K562 (cell line): Measurements from ENCODE around the gene PCID2. TPM values are rescaled to one million over a fixed set of nuclear protein-coding genes. Genes with fewer than 3 reads are reported as not detected.

Experiments used
- ARHGAP35 ChIP-seq: fragments of 450-650 bp; IDR thresholded peaks from 2 replicates; pipeline ENCODE4 v1.6.1; 2018; ENCODE audit not compliant: partially characterized antibody
- CCNT2 ChIP-seq: IDR thresholded peaks from 2 replicates; pipeline ENCODE4 v1.6.1; 2011; ENCODE audit warnings: borderline replicate concordance, low read depth, mild to moderate bottlenecking, moderate library complexity, mixed read lengths, low read length; ENCODE audit not compliant: insufficient read length; ENCODE audit errors: extremely low read depth
- CEBPG ChIP-seq, 3 experiments: fragments of 200-800 bp in 1 of 3; sonication (Bioruptor generic) in 1 of 3; sonication (generic) in 1 of 3; formaldehyde crosslinking in 1 of 3; IDR thresholded peaks in 2 of 3; conservative IDR thresholded peaks in 1 of 3; 2 replicates each; pipeline versions ENCODE4 v1.6.1 to v1.8.0; 2016 to 2022; ENCODE audit warnings: missing compliant biosample characterization in 2 of 3, missing genetic modification characterization in 2 of 3, mild to moderate bottlenecking in 1 of 3, missing genetic modification reagents in 1 of 3
- CHD4 ChIP-seq: fragments of 200-600 bp; sonication (generic); IDR thresholded peaks from 3 replicates; pipeline ENCODE4 v1.6.1; 2012; ENCODE audit warnings: low read depth, mild to moderate bottlenecking, mixed read lengths, low read length, inconsistent platforms; ENCODE audit not compliant: insufficient read depth, insufficient replicate concordance, poor library complexity, severe bottlenecking
- CREBBP ChIP-seq: IDR thresholded peaks from one replicate; pipeline ENCODE4 v1.6.1; 2012; ENCODE audit warnings: low read depth, mild to moderate bottlenecking, control low read depth, inconsistent platforms, low read length
- LCOR ChIP-seq: sonication (generic); formaldehyde crosslinking; IDR thresholded peaks from 2 replicates; pipeline ENCODE4 v1.8.0; 2022; ENCODE audit warnings: mild to moderate bottlenecking, missing genetic modification reagents
- MTA1 ChIP-seq: fragments of 450-650 bp; IDR thresholded peaks from 2 replicates; pipeline ENCODE4 v1.6.1; 2017; ENCODE audit warnings: borderline replicate concordance
- NCOA2 ChIP-seq, 2 experiments: fragments of 450-650 bp; IDR thresholded peaks; 2 replicates each; pipeline ENCODE4 v1.6.1; 2018; ENCODE audit warnings: mild to moderate bottlenecking in 2 of 2, moderate library complexity in 1 of 2; ENCODE audit not compliant: partially characterized antibody in 2 of 2
- NCOR1 ChIP-seq: fragments of 450-650 bp; IDR thresholded peaks from 2 replicates; pipeline ENCODE4 v1.6.1; 2016; ENCODE audit warnings: mild to moderate bottlenecking, moderate library complexity
- NR2C1 ChIP-seq, 2 experiments: fragments of 450-650 bp; IDR thresholded peaks; 2 replicates each; pipeline ENCODE4 v1.6.1; 2017; ENCODE audit warnings: mild to moderate bottlenecking in 2 of 2, antibody characterized with exemption in 1 of 2, inconsistent platforms in 1 of 2, missing compliant biosample characterization in 1 of 2, missing genetic modification characterization in 1 of 2
- STAG1 ChIP-seq: sonication (generic); formaldehyde crosslinking; IDR thresholded peaks from 2 replicates; pipeline ENCODE4 v1.5.0; 2020; ENCODE audit warnings: missing genetic modification reagents, borderline replicate concordance
- WHSC1 ChIP-seq: IDR thresholded peaks from one replicate; pipeline ENCODE4 v1.6.1; 2012; ENCODE audit warnings: low read length, control low read depth, inconsistent platforms
- XRCC4 ChIP-seq: IDR thresholded peaks from one replicate; pipeline ENCODE4 v1.6.1; 2011; ENCODE audit not compliant: insufficient read depth, insufficient read length; ENCODE audit errors: extremely low read depth
- ZNF24 ChIP-seq: fragments of 450-650 bp; IDR thresholded peaks from 2 replicates; pipeline ENCODE4 v1.6.1; 2016
- polyA plus RNA-seq, 8 experiments: library from polyadenylated mRNA; depleted of rRNA in 4 of 8; stranded (reverse) in 5 of 8; unstranded in 3 of 8; fragments of >200 nt; fragmentation: Nextera tagmentation in 2 of 8; fragmentation: Illumina TruSeq in 1 of 8; extraction: Ambion mirVana in 2 of 8; extraction: Trizol in 1 of 8; gene quantifications; 2 replicates each; pipeline versions ENCODE4 v1.2.1 to v1.2.3, GENCODE V29; 2011 to 2014; ENCODE audit warnings: inconsistent platforms in 1 of 8, missing spikeins in 1 of 8
- total RNA-seq, 7 experiments: library from RNA; depleted of rRNA in 6 of 7; stranded (reverse); fragments of >200 nt in 6 of 7; fragmentation: Illumina TruSeq in 2 of 7; extraction: Trizol in 2 of 7; gene quantifications; 2 replicates each; pipeline versions ENCODE4 v1.2.1 to v1.2.3, GENCODE V29; 2011 to 2021; ENCODE audit warnings: low replicate concordance in 1 of 7
- TF ChIP-seq, protein P1 (sequence below), 2 experiments: fragments of 150-350 bp in 1 of 2; IDR thresholded peaks; 2 replicates each; pipeline ENCODE4 v1.6.1; 2012 to 2016; ENCODE audit warnings: low read depth in 2 of 2, low read length in 2 of 2, mild to moderate bottlenecking in 1 of 2, moderate library complexity in 1 of 2
- TF ChIP-seq, protein P2 (sequence below), 3 experiments: fragments of 200-800 bp in 1 of 3; fragments of 250-450 bp in 1 of 3; fragments of 450-650 bp in 1 of 3; sonication (Bioruptor Pico) in 1 of 3; sonication (Bioruptor generic) in 1 of 3; formaldehyde crosslinking in 1 of 3; IDR thresholded peaks; 2 replicates each; pipeline versions ENCODE4 v1.6.1 to v1.8.0; 2016 to 2022; ENCODE audit warnings: mild to moderate bottlenecking in 2 of 3, missing genetic modification characterization in 2 of 3, missing compliant biosample characterization in 1 of 3, moderate library complexity in 1 of 3
- TF ChIP-seq, protein P3 (sequence below): fragments of 250-450 bp; sonication (Bioruptor Pico); IDR thresholded peaks from 2 replicates; pipeline ENCODE4 v1.5.1; 2021; ENCODE audit warnings: mild to moderate bottlenecking

The PCID2 gene
- total and polyA plus RNA-seq, 9 of the 15 experiments (the other 6 are each of a cell fraction or from before 2014, with no cell fraction given), result 39.6 to 117 (median 59.6) TPM

DNA sequence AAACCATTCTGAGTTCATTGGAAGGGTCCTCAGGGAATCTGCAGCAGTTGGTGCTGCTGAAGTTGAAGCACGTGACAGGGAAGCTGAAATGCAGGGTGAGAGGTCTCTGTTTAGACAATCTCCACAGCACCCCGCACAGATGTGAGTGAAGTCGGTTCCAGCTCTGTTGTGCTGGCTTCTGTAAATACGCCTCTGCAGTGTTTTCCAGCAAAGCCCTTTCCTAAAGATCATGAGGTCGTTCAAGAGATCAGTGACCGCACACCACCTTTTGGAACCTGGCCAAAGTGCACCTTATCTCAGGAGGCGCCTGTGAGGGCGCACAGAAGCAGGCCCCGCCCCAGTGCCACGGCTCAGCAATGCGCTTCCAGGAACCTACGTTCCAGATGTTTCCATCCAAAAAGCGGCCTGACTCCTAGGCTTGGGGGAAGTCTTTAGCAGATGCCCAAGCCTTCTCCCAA is 11.7 kb upstream of the PCID2 start (continued):
- TF ChIP-seq, protein P1, sequence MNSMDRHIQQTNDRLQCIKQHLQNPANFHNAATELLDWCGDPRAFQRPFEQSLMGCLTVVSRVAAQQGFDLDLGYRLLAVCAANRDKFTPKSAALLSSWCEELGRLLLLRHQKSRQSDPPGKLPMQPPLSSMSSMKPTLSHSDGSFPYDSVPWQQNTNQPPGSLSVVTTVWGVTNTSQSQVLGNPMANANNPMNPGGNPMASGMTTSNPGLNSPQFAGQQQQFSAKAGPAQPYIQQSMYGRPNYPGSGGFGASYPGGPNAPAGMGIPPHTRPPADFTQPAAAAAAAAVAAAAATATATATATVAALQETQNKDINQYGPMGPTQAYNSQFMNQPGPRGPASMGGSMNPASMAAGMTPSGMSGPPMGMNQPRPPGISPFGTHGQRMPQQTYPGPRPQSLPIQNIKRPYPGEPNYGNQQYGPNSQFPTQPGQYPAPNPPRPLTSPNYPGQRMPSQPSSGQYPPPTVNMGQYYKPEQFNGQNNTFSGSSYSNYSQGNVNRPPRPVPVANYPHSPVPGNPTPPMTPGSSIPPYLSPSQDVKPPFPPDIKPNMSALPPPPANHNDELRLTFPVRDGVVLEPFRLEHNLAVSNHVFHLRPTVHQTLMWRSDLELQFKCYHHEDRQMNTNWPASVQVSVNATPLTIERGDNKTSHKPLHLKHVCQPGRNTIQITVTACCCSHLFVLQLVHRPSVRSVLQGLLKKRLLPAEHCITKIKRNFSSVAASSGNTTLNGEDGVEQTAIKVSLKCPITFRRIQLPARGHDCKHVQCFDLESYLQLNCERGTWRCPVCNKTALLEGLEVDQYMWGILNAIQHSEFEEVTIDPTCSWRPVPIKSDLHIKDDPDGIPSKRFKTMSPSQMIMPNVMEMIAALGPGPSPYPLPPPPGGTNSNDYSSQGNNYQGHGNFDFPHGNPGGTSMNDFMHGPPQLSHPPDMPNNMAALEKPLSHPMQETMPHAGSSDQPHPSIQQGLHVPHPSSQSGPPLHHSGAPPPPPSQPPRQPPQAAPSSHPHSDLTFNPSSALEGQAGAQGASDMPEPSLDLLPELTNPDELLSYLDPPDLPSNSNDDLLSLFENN (IDR thresholded peaks at IDR 0.05; ENCODE audit: low read depth in 2 of 2, low read length in 2 of 2), result no peak
- TF ChIP-seq CREBBP (no peak), CCNT2 (peak; percentile 49), ZNF24 (no peak), LCOR (CRISPR knock-in tag) (no peak), ARHGAP35 (no peak), NR2C1 (IDR thresholded peaks at IDR 0.05) (no peak), NR2C1 (tag; IDR thresholded peaks at IDR 0.05) (peak; percentile 28; the same call in 1 of the 2 replicates), MTA1 (no peak), XRCC4 (no peak), STAG1 (CRISPR knock-in tag) (no peak), CEBPG (CRISPR knock-in tag; IDR thresholded peaks at IDR 0.05) (no peak), CEBPG (tag; conservative IDR thresholded peaks at IDR 0.05 in 1 of 2, IDR thresholded peaks at IDR 0.05 in 1 of 2) (no peak), NCOR1 (peak; percentile 65), WHSC1 (no peak), CHD4 (no peak), NCOA2 (IDR thresholded peaks at IDR 0.05; ENCODE audit: partially characterized antibody in 2 of 2) (no peak)
- TF ChIP-seq, protein P2, sequence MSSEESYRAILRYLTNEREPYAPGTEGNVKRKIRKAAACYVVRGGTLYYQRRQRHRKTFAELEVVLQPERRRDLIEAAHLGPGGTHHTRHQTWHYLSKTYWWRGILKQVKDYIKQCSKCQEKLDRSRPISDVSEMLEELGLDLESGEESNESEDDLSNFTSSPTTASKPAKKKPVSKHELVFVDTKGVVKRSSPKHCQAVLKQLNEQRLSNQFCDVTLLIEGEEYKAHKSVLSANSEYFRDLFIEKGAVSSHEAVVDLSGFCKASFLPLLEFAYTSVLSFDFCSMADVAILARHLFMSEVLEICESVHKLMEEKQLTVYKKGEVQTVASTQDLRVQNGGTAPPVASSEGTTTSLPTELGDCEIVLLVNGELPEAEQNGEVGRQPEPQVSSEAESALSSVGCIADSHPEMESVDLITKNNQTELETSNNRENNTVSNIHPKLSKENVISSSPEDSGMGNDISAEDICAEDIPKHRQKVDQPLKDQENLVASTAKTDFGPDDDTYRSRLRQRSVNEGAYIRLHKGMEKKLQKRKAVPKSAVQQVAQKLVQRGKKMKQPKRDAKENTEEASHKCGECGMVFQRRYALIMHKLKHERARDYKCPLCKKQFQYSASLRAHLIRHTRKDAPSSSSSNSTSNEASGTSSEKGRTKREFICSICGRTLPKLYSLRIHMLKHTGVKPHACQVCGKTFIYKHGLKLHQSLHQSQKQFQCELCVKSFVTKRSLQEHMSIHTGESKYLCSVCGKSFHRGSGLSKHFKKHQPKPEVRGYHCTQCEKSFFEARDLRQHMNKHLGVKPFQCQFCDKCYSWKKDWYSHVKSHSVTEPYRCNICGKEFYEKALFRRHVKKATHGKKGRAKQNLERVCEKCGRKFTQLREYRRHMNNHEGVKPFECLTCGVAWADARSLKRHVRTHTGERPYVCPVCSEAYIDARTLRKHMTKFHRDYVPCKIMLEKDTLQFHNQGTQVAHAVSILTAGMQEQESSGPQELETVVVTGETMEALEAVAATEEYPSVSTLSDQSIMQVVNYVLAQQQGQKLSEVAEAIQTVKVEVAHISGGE (CRISPR knock-in tag; IDR thresholded peaks at IDR 0.05), result peak in 1 of 3 experiments; percentile 74; a peak in 2 of 6 replicates
- TF ChIP-seq, protein P3, sequence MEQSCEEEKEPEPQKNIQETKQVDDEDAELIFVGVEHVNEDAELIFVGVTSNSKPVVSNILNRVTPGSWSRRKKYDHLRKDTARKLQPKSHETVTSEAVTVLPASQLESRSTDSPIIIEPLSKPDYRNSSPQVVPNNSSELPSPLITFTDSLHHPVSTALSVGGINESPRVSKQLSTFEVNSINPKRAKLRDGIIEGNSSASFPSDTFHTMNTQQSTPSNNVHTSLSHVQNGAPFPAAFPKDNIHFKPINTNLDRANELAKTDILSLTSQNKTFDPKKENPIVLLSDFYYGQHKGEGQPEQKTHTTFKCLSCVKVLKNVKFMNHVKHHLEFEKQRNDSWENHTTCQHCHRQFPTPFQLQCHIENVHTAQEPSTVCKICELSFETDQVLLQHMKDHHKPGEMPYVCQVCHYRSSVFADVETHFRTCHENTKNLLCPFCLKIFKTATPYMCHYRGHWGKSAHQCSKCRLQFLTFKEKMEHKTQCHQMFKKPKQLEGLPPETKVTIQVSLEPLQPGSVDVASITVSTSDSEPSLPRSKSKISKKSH (CRISPR knock-in tag), result no peak
